COR-L47 (cell line): Measurements from ENCODE around the gene MUC4.
"Not testable (repeated sequence)": the region's sequence is repeated elsewhere in the genome, so short reads cannot be mapped to it uniquely, and the experiment has no call there.

Experiments
- DNase-seq: peaks from one replicate; lab custom pipeline; 2025; lab: John Stamatoyannopoulos, UW

MUC4 gene

DNA sequence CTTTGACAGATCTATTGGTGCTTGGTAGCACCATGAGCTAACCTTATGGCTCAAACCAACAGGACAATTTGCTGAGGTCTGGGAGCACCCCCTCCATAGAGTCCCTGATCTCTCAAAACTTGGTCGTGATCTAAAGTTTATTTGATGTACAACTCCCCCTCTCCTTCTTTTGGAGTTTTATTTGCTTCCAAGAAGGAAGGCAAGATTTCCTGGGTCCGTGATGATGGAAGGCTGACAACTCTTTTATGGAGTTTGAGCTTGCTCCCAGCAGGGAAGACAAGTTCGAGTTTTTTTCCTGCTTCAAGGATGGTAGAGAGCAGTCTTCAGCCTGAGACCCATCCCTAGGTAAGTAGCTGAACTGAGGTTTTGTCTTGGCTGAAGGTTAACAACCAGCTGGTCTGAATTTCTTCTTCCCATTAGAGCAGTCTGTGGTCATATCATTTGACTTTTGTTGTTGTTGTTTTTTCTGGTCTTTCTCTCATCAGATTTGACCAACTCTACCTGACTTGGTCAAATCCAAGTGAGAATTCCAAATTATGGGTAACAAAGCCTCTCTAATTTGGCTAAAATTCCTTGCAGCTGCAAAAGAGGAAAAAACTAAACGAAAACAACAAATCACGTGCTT, 93.8 kb downstream of the MUC4 start:
- no peak for DNase-seq

DNA sequence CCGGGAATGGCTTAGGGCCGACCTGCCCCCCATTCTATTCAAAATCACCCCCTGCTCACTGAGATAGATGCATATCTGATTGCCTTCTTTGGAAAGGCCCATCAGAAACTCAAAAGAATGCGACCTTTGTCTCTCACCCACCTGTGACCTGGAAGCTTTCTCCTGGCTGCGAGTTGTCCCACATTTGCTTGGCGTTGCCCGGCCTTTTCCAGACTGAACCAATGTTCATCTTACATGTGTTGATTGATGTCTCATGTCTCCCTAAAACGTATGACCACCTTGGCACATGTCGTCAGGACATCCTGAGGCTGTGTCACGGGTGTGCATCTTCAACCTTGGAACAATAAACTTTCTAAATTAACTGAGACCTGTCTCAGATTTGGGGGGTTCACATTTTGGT, 94.3 kb downstream of the MUC4 start:
- DNase-seq, result no peak

- no peak for DNase-seq
Observed at GRCh38 chr3:195715583-195716266, 96.0 kb downstream of the MUC4 start.

GRCh38 chr3:195715134-195715533, 96.6 kb downstream of the MUC4 start:
- DNase-seq, result no peak

GRCh38 chr3:195714380-195715011, 97.2 kb downstream of the MUC4 start:
- no peak for DNase-seq

GRCh38 chr3:195713150-195713549, 98.6 kb downstream of the MUC4 start:
- DNase-seq, result not testable (repeated sequence)

GRCh38 chr3:195712535-195712910, 99.2 kb downstream of the MUC4 start:
- not testable (repeated sequence) for DNase-seq

DNA sequence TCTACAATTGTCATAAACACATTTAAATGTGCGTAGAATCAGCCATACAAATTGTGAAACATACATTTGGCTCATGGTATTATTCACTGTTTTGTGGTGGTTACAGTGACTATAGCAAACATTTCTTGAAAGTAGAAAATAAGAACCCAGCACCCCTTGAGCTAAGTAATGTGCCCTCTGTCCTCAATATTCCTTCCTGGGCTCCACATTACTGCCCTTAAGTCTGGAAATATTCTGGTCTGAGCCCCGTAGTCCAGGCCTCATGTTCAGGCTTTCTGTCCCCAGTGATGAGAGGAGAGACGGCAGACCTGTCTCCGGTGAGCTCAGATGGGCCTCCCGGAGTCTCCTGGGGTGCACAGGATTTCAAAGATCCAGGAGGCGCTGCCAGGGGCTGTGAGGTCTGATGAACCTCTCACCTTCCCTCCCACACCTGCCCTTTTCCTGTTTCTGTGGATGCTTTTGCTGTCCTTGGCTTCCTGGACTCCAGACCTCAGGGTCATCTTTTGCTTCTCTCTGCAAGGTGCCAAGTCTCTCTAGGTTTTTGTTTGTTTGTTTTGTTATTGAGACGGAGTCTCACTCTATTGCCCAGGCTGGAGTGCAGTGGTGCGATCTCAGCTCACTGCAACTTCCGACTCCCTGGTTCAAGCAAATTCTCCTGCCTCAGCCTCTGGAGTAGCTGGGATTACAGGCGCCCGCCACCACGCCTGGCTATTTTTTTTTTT, 99.8 kb downstream of the MUC4 start:
- no peak for DNase-seq

- DNase-seq, result not testable (repeated sequence)
Observed at GRCh38 chr3:195711091-195711812, 100.5 kb downstream of the MUC4 start.

GRCh38 chr3:195710126-195710905, 101.4 kb downstream of the MUC4 start:
- not testable (repeated sequence) for DNase-seq

DNA sequence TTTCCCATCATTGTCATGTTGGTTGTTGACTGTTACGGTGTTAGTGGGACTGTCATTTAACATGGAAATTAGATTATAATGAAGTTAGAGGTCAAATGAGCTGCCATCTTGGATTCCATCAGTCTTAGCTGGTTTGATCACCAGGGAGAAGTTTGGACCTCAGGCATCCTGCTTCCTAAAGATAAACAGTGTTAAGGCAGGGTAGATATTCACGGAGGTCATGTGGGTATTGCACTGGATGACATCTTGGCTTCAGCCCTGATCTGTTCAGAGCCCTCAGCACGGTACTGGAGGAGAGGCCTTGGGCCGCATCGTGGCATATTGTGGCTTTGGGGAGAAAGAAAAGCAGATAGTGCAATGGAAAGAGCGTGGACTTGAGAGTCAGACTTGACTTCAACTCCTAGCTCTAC, 102.0 kb downstream of the MUC4 start:
- no peak for DNase-seq

- DNase-seq, result no peak
Observed at GRCh38 chr3:195708626-195709481, 102.9 kb downstream of the MUC4 start.

DNA sequence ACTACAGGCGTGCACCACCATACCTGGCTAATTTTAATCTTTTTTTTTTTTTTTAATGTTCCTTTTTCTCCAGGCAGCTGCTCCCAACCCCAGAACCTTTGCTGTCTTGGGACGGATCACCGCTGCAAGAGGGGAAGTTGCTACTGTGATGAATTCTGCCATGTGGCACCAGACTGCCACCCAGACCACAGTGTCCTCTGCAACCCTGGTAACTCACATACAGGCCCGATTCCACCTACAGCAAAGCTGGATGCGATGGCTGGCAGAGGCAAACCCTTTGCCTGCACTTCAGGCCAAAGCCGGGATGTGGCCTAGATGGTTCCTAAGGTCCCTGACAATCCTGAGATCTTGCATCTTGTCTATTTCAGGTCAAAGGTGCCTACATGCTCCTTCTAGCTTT, 103.7 kb downstream of the MUC4 start:
- no peak for DNase-seq

DNA sequence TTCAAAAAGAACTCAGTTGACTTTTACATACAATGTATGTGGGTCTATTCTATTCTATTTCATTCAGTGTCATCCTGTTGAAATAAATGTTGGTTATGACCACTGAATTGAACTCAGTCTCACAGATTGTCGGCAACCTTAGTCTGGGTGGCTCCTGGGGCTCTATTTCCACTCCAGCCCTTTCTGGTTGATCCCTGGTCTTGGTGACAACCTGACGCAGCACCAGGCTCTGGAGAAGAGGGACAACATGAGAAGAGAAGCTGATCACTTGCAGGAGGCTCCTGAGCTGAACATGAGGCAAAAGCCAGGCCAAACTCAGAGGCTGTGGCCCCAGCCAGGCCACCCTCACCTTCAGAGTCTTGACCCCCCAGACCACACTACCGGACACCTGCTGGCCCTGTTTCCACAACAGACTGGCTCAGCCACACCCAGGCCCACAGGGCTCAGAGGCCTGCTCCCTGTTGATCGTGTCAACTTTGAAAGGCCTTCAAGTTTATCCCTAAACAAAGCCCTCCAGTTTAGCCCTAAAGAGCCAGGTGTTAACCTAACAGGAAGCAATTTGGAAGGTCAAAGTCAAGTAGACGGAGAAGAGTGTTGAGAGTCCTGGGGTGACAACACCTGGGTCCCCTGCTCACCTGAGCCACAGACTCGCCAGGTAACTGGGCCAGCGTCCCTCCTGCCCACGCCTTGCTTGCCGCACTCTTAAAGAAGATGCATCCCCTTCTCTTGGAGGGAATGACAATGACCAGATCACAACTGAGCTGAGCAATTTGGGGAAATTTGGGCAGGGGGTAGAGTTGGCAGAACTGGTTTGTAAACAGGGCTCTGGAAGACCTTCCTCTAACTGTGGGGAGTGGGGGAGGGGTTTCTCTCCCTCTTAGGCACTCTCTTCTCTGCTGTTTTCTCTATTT, 106.4 kb downstream of the MUC4 start:
- no peak for DNase-seq

DNA sequence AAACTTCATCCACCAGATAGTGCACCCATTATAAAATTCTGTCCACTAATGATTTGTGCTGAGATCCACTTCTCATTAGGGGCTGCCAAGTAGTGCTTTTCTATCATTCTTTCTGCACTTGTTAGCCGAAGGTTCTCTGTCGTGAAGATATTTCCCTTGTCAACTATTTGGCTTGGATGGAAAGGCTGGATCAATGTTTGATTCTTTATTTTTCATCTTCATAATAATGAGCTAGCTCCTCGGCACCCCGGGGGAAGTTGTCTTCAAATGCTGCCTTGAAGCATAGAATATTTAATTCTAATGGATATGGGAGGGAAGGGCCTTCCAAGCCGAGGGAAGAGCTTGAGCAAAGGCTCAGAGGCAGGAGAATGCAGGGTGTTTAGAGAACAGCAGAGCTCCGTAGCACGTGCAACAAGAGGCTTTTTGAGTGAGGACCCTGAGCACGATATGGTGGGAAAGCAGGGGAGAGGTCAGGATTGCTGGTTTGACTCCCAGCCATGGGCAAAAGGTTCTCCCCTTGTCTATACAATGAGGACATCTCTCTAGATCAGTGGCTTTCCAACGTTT, 107.2 kb downstream of the MUC4 start:
- no peak for DNase-seq

- no peak for DNase-seq
Observed at GRCh38 chr3:195703776-195704175, 108.0 kb downstream of the MUC4 start.

GRCh38 chr3:195701042-195701915, 110.5 kb downstream of the MUC4 start:
- DNase-seq, result no peak

GRCh38 chr3:195700319-195700718, 111.4 kb downstream of the MUC4 start:
- DNase-seq, result no peak
